ENCODE measurements around the gene YPEL1. TPM values are rescaled to one million over a fixed set of nuclear protein-coding genes. Genes with fewer than 3 reads are reported as not detected.

Gene YPEL1
- total and polyA plus RNA-seq, 2 of the 8 experiments (the other 6 are each of a cell fraction or from before 2014, with no cell fraction given), result 6.0 to 6.7 TPM

GRCh38 chr22:21761994-21762680 lies 26.5 kb upstream of the YPEL1 start (continued):
- no peak for TF ChIP-seq CHD7 (IDR thresholded peaks at IDR 0.05; ENCODE audit: insufficient replicate concordance, low read length)
- TF ChIP-seq BRCA1 (IDR thresholded peaks at IDR 0.05; ENCODE audit: low read depth, low read length), result no peak
- no peak for TF ChIP-seq POU5F1 (IDR thresholded peaks at IDR 0.05; ENCODE audit: low read depth, low read length)
- TF ChIP-seq CTBP2 (IDR thresholded peaks at IDR 0.05; ENCODE audit: borderline replicate concordance, insufficient read depth, insufficient read length, low read length), result no peak
- TF ChIP-seq EP300 (IDR thresholded peaks at IDR 0.05; ENCODE audit: borderline replicate concordance in 1 of 2, low read depth in 2 of 2, low read length in 2 of 2), result no peak
- no peak for TF ChIP-seq SAP30 (IDR thresholded peaks at IDR 0.05; ENCODE audit: insufficient read depth, insufficient replicate concordance, low read length)
- no peak for TF ChIP-seq RBBP5 (IDR thresholded peaks at IDR 0.05; ENCODE audit: borderline replicate concordance, low read depth, low read length)
- TF ChIP-seq SIN3A (conservative IDR thresholded peaks at IDR 0.05 in 1 of 2, IDR thresholded peaks at IDR 0.05 in 1 of 2; ENCODE audit: low read depth in 1 of 2, low read length in 2 of 2), result no peak

All from H1 (cell line).